NCI-H2227 treated with DMSO at 0.1 percent for 48 hours (cell line): ENCODE results near the gene CROCC2.
A peak's percentile ranks its signal among the peaks of the same experiment; 100 is the strongest.

Experiments
- DNase-seq: peaks from one replicate; lab custom pipeline; 2025; lab: John Stamatoyannopoulos, UW

CROCC2 gene

DNA sequence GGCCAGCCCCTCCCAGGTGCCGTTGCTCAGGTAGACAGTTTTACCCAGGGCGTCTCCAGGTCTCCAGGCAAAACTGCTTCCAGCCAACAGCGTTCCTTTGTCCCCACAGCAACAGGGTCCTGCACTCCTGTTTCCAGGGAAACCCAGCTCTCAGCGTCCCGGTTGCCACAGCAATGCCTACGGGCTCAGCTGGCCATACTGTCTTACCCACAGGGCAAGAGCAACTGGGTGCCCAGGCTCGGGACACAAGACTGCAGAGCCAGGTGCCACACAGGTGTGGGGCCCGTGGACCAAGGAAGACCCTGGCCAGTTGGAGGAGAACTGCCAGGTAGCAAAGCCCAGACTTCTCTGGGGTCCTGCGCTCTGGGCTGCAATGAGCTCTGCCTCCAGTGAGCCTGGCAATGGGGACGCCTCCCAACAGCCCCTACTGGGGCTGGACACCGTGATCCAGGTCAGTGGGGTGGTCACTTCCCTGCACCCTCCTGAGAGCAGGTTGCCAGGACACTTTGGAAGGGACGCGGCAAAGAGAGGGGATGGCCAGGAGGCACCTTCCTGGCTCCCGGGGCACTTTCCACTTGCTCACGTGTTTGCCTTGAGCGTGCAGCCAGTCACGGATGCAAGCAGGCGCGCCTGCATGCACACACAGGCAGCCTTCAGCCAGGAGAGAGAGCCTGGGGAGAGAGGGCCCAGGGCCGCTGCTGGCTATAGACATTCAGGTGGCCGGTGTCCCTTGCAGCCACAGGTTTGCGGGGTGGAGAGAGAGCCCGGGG lies at the start of gene CROCC2:
Gene CROCC2 (plus strand): TSS at position 196 of the 770 bp plus-strand sequence. CDS start 178 bp downstream, at position 374.
- DNase-seq = peak; percentile 8

GRCh38 chr2:240857039-240858008 lies 48.8 kb upstream of the CROCC2 start:
- no peak for DNase-seq

DNA sequence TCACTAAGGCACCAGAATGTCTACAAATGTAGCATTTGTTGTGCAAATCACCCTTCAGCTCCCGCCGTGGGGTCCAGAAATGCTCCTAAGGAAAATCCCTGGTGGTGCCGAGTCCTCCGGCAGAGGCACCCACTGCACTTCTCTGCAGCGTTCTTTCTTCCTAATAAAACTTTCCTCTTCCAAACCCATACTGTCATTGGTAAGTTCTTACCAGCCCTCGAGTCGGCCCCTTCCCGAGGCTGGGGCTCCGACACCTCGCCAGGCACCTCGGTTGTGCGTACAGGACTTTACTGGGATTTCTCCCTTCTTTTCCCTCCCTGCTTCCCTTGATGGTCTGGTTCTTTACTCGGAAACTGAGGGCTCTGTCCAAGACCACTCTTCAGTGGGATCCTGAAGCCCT lies 47.8 kb upstream of the CROCC2 start:
- DNase-seq = no peak

- DNase-seq = no peak
Measured at GRCh38 chr2:240858871-240859270, 47.3 kb upstream of the CROCC2 start.

DNA sequence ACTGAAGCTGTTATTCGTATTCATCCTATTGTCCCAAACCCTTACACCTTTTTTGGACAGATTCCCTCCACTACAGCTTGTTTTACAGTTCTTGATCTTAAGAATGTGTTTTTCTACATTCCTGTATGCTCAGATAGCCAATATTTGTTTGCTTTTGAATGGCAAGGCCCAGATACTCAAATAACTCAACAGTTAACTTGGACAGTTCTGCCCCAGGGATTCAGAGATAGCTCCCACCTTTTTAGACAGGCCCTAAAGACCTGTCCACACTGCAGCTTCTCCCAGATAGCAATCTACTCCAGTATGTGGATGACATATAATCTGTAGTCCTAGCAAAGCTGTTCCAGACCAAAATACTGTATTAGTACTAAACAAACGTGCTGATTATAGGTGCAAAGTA lies 44.6 kb upstream of the CROCC2 start:
- no peak for DNase-seq

GRCh38 chr2:240864475-240864874 lies 41.7 kb upstream of the CROCC2 start:
- no peak for DNase-seq

DNA sequence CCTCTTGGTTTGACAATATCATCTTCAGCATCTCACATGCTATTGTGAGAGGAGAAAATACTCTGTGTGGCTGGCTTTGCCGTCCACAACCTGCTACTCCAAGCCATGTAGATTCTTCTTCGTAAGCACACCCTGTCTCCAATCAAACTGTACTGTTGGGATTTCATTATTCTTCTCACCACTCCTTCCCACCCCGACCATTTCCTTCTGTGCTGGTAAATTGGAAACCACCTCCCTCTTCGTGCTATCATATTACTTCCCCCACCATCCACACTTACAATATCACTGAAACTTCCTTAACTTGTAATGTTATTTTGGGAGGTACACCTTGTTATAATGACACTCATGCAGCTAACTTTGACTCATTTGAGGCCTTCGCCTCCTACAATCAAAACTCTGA lies 40.7 kb upstream of the CROCC2 start:
- DNase-seq = no peak

GRCh38 chr2:240868286-240869108 lies 37.6 kb upstream of the CROCC2 start, which contains the start of gene AGXT:
AGXT (plus strand) TSS chr2:240868824; CDS start chr2:240868866, 42 bp downstream.
- DNase-seq = no peak

DNA sequence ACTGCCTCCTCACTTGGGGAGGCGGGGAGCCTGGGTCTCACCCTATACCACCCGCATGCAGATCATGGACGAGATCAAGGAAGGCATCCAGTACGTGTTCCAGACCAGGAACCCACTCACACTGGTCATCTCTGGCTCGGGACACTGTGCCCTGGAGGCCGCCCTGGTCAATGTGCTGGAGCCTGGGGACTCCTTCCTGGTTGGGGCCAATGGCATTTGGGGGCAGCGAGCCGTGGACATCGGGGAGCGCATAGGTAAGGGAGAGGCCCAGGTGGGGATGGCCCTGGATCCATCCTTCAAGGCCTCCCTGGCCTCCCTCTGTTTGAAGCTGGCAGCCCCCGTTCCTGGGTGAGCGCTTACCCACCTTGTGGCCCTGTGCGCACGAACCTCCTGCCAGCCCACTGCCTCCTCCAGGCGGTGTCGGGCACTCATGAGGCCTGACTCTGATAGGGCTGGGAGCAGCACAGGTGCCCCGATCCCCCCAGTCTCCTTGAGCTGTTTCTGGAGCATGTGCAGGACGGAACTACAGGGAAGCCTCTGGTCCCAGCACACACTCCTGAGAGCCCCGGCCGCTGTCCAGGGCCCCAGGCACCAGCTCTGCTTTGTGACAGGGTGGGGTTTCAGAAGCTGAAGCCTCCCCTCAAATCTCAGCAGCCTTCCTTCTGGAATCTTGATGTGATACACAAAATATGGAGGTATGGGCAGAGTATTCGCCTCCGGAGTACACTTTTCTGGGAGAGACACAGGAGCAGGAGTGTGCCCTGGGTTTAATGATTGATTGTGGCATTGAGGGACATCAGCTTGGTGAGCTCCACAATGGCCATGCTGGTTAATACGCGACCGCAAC lies 36.8 kb upstream of the CROCC2 start:
- no peak for DNase-seq

GRCh38 chr2:240869956-240870875 lies 35.9 kb upstream of the CROCC2 start:
- DNase-seq = no peak

DNA sequence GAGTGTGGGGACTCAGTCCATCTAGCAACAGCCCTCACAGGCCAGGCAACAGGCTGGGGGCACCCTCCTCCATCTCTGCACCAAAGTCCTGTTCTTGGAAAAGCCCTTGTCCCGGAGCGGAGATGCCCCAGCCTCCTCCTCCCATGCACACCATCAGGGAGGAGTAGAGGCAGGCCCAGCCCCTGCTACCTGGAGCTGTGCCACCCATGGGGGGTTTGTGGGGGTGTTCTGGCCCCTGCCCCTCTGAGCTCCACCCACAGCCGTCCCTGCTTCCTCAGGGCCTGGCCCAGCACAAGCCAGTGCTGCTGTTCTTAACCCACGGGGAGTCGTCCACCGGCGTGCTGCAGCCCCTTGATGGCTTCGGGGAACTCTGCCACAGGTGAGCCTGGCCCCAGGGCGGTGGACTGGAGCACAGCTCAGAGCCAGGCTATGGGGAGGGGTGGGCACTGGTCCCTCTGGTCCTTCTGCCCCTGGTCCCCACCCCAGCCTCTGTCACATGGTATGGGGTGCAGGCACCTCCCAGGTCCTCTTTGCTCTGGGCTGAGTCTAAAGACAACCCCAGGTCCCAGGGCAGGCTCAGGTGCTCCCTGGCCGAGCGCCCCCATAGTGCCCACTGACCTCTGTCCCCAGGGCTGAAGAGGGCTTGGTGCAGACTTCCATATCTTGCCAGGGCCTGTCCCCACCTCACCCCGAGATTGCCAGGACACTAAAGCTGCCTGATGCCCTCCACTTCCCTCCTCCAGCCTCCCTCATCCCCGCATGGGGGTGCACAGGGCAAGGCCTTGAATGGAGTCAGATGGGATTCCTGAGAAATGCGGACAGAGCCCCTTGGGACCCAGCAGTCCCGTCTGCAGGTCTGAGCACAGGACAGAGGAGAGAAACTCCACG lies 34.8 kb upstream of the CROCC2 start:
- no peak for DNase-seq

DNA sequence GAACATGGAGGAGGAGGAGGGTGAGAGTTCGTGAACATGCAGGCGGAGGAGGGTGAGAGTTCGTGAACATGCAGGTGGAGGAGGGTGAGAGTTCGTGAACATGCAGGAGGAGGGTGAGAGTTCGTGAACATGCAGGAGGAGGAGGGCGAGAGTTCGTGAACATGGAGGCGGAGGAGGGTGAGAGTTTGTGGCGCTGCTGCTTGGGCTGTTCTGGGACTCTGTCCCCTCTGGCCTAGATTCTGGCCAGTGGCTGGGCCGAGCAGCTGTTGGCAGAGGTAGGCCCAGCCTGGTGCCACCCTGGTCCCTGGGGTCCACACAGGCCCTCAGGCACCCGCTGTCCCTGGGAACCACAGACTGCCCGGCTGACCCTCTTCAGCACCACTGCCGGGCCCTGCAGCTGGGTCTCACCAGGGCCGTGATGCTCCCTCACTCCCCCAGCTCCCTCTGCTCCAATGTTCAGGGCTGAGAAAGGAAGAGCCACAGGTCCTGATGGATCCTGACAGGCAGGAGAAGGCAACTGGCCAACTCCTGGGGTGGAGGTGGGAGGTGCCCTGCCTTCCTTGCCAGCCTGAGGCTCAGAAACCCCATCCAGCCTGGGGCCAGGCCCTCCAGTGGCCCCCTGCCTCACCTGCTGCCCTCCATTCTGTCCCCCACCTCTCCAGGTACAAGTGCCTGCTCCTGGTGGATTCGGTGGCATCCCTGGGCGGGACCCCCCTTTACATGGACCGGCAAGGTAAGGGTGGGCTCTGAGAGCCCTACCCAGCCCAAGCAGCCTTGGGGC lies 33.6 kb upstream of the CROCC2 start:
- no peak for DNase-seq

- no peak for DNase-seq
Measured at GRCh38 chr2:240873098-240873788, 32.9 kb upstream of the CROCC2 start.

- DNase-seq = no peak
Measured at GRCh38 chr2:240873805-240874714, 32.1 kb upstream of the CROCC2 start.

DNA sequence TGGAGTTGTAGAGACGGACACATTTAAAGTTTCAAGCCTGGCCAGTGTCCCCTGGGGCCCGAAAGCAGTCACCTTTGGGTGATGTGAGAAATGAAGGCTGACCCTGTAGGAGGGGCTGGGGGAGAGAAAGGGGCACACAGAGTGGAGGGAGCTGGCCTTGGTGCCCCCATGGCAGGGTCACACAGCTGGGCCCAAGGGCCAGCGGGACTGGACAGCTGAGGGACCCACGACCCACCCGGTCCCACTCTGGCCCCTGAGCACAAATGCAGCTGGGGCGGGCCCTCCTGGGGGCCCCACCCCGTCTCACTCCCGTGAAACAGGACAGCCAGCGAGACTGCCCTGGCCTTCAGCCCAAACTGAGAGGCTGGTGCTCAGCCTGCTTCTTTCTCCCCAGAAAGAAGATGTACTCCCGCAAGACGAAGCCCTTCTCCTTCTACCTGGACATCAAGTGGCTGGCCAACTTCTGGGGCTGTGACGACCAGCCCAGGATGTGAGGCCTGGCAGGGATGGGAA lies 31.4 kb upstream of the CROCC2 start:
- no peak for DNase-seq
